Mesenchymal stem cell (in vitro differentiated cells and primary cell): ENCODE data around the gene SLC35E1.

Experiments used
- DNase-seq: peaks from one replicate; pipeline ENCODE4 v3.0.0-alpha.2; 2013
- H2AFZ ChIP-seq: one replicate; pipeline ENCODE4 v1.6.1; 2013; ENCODE audit warnings: low read depth, mild to moderate bottlenecking, control low read depth, inconsistent platforms, low read length, moderate library complexity
- H2AK5ac ChIP-seq: 2 replicates; pipeline ENCODE4 v1.6.1; 2013; ENCODE audit warnings: low read length, moderate library complexity, mild to moderate bottlenecking, inconsistent platforms; ENCODE audit not compliant: severe bottlenecking
- H2BK120ac ChIP-seq: one replicate; pipeline ENCODE4 v1.6.1; 2013; ENCODE audit warnings: low read depth, mild to moderate bottlenecking, inconsistent platforms, low read length, moderate library complexity
- H2BK12ac ChIP-seq, 2 experiments: one replicate each; pipeline ENCODE4 v1.6.1; 2013; ENCODE audit warnings: inconsistent platforms in 2 of 2, low read length in 2 of 2, mild to moderate bottlenecking in 2 of 2, moderate library complexity in 2 of 2, control low read depth in 1 of 2
- H2BK15ac ChIP-seq: one replicate; pipeline ENCODE4 v1.6.1; 2013; ENCODE audit warnings: mild to moderate bottlenecking, low read depth, inconsistent platforms; ENCODE audit not compliant: poor library complexity, severe bottlenecking
- H2BK5ac ChIP-seq: 2 replicates; pipeline ENCODE4 v1.6.1; 2013; ENCODE audit warnings: low read depth, mild to moderate bottlenecking, low read length, control low read depth, inconsistent platforms; ENCODE audit not compliant: poor library complexity, severe bottlenecking
- H3K14ac ChIP-seq, 2 experiments: one replicate each; pipeline ENCODE4 v1.6.1; 2013; ENCODE audit warnings: inconsistent platforms in 2 of 2, low read length in 2 of 2, control low read depth in 1 of 2, mild to moderate bottlenecking in 1 of 2, moderate library complexity in 1 of 2
- H3K18ac ChIP-seq, 2 experiments: one replicate each; pipeline ENCODE4 v1.6.1; 2013; ENCODE audit warnings: inconsistent platforms in 2 of 2, low read length in 2 of 2, control low read depth in 1 of 2, low read depth in 1 of 2, mild to moderate bottlenecking in 1 of 2
- H3K23ac ChIP-seq, 2 experiments: one replicate each; pipeline ENCODE4 v1.6.1; 2013; ENCODE audit warnings: inconsistent platforms in 2 of 2, low read length in 2 of 2, mild to moderate bottlenecking in 2 of 2, moderate library complexity in 2 of 2, control low read depth in 1 of 2
- H3K27ac ChIP-seq: 2 replicates; pipeline ENCODE4 v1.5.1; 2013; ENCODE audit warnings: mild to moderate bottlenecking, moderate library complexity, low read length, control low read depth, inconsistent platforms; ENCODE audit not compliant: poor library complexity, severe bottlenecking
- H3K27me3 ChIP-seq, 2 experiments: 2 replicates each; pipeline versions ENCODE4 v1.6.1 to v1.7.0; 2013; ENCODE audit warnings: low read length in 2 of 2, mild to moderate bottlenecking in 2 of 2, moderate library complexity in 2 of 2, control low read depth in 1 of 2, inconsistent platforms in 1 of 2; ENCODE audit not compliant: control insufficient read depth in 1 of 2, insufficient read depth in 1 of 2
- H3K36me3 ChIP-seq, 2 experiments: 2 replicates each; pipeline versions ENCODE4 v1.6.1 to v1.7.0; 2013; ENCODE audit warnings: low read length in 2 of 2, control low read depth in 1 of 2, inconsistent platforms in 1 of 2, low read depth in 1 of 2, mild to moderate bottlenecking in 1 of 2; ENCODE audit not compliant: insufficient read depth in 2 of 2, control insufficient read depth in 1 of 2
- H3K4ac ChIP-seq, 2 experiments: one replicate each; pipeline ENCODE4 v1.6.1; 2013; ENCODE audit warnings: inconsistent platforms in 2 of 2, low read length in 2 of 2, mild to moderate bottlenecking in 2 of 2, moderate library complexity in 2 of 2, control low read depth in 1 of 2, low read depth in 1 of 2
- H3K4me1 ChIP-seq: 2 replicates; pipeline ENCODE4 v1.6.1; 2013; ENCODE audit warnings: low read depth, low read length, control low read depth; ENCODE audit not compliant: control insufficient read depth, insufficient read depth
- H3K4me2 ChIP-seq: 2 replicates; pipeline ENCODE4 v1.6.1; 2013; ENCODE audit warnings: low read length, mild to moderate bottlenecking, inconsistent platforms; ENCODE audit not compliant: poor library complexity, severe bottlenecking
- H3K4me3 ChIP-seq, 2 experiments: 2 replicates each; pipeline versions ENCODE4 v1.5.1 to v1.7.0; 2013; ENCODE audit warnings: low read length in 2 of 2, mild to moderate bottlenecking in 2 of 2, control low read depth in 1 of 2, low read depth in 1 of 2; ENCODE audit not compliant: insufficient read depth in 1 of 2
- H3K79me1 ChIP-seq: replicated peaks from 2 replicates; pipeline ENCODE4 v1.6.1; 2013; ENCODE audit warnings: mild to moderate bottlenecking, control low read depth, low read length, inconsistent platforms; ENCODE audit not compliant: poor library complexity, severe bottlenecking
- H3K9ac ChIP-seq: 2 replicates; pipeline ENCODE4 v1.7.0; 2013; ENCODE audit warnings: mild to moderate bottlenecking, low read length, moderate library complexity
- H3K9me3 ChIP-seq: 2 replicates; pipeline ENCODE4 v1.7.0; 2013; ENCODE audit warnings: mild to moderate bottlenecking, low read length; ENCODE audit not compliant: control insufficient read depth
- H4K8ac ChIP-seq: one replicate; pipeline ENCODE4 v1.6.1; 2013; ENCODE audit warnings: inconsistent platforms, mild to moderate bottlenecking, low read length, moderate library complexity
- H4K91ac ChIP-seq: one replicate; pipeline ENCODE4 v1.6.1; 2013; ENCODE audit warnings: mild to moderate bottlenecking, low read length, inconsistent platforms
- WGBS: methylation state at CpG from one replicate; pipeline ENCODE4 v1.1.7; 2013; ENCODE audit warnings: mixed read lengths; 5-methylcytosine and 5-hydroxymethylcytosine counted together

SLC35E1 gene

GRCh38 chr19:16604615-16605014 is 32.4 kb upstream of the SLC35E1 start:
- WGBS: 93% methylated on average over 5 of the region's 6 CpGs

GRCh38 chr19:16603090-16603489 is 30.9 kb upstream of the SLC35E1 start:
- H3K4me1 ChIP-seq: peaks cover 29% of the 10 kb centered on the region
- no peak overlapping the region for H3K9ac ChIP-seq
- H3K4me2 ChIP-seq: no peak overlapping the region
- peak overlapping the region in 1 of 2 experiments; percentile 19 for H3K23ac ChIP-seq
- H2BK120ac ChIP-seq: no peak overlapping the region
- H2BK15ac ChIP-seq: no peak overlapping the region
- 96% methylated on average over 3 of the region's 3 CpGs for WGBS
- no peaks in the 10 kb centered on the region for H3K9me3 ChIP-seq
- no peak overlapping the region for H3K27ac ChIP-seq
- no peak overlapping the region for H4K91ac ChIP-seq
- H2AK5ac ChIP-seq: no peak overlapping the region
- DNase-seq: no peak
- no peak overlapping the region for H3K14ac ChIP-seq
- H3K18ac ChIP-seq: no peak overlapping the region
- H3K27me3 ChIP-seq: no peaks in the 10 kb centered on the region
- peaks cover 45% of the 10 kb centered on the region for H3K79me1 ChIP-seq
- H4K8ac ChIP-seq: no peak overlapping the region
- no peak overlapping the region for H2BK5ac ChIP-seq
- H3K4me3 ChIP-seq: no peak overlapping the region
- H2BK12ac ChIP-seq: no peak overlapping the region
- H3K36me3 ChIP-seq: peaks cover 4 to 27% of the 10 kb centered on the region in 2 experiments
- H2AFZ ChIP-seq: no peak overlapping the region
- H3K4ac ChIP-seq: no peak overlapping the region

More at GRCh38 chr19:16604615-16605014, 32.4 kb upstream of the SLC35E1 start:
- Histone ChIP-seq H2BK5ac (no peak overlapping the region), H4K8ac (no peak overlapping the region), H3K14ac (peak overlapping the region in 1 of 2 experiments; percentile 11), H3K23ac (peak overlapping the region in 1 of 2 experiments; percentile 74), H2AFZ (no peak overlapping the region), H3K4ac (no peak overlapping the region), H3K79me1 (peaks cover 44% of the 10 kb centered on the region), H3K9ac (no peak overlapping the region), H3K4me3 (no peak overlapping the region), H3K36me3 (peaks cover 4 to 27% of the 10 kb centered on the region in 2 experiments), H2AK5ac (no peak overlapping the region), H3K4me2 (no peak overlapping the region), H3K27ac (no peak overlapping the region), H3K4me1 (peaks cover 25% of the 10 kb centered on the region), H2BK15ac (no peak overlapping the region), H2BK120ac (no peak overlapping the region), H4K91ac (no peak overlapping the region), H3K9me3 (no peaks in the 10 kb centered on the region), H3K27me3 (no peaks in the 10 kb centered on the region), H3K18ac (peak overlapping the region in 1 of 2 experiments; percentile 29), H2BK12ac (no peak overlapping the region)
- no peak for DNase-seq

GRCh38 chr19:16601378-16602052 is 29.3 kb upstream of the SLC35E1 start:
- H3K4me3 ChIP-seq: no peak overlapping the region
- no peak overlapping the region for H2BK120ac ChIP-seq
- 97% methylated on average over 20 of the region's 20 CpGs for WGBS
- peaks cover 36% of the 10 kb centered on the region for H3K79me1 ChIP-seq
- H3K27ac ChIP-seq: no peak overlapping the region
- no peak overlapping the region for H2AFZ ChIP-seq
- H3K18ac ChIP-seq: no peak overlapping the region
- no peaks in the 10 kb centered on the region for H3K27me3 ChIP-seq
- H3K4me2 ChIP-seq: no peak overlapping the region
- H3K4me1 ChIP-seq: peaks cover 24% of the 10 kb centered on the region
- no peak for DNase-seq
- H3K9ac ChIP-seq: no peak overlapping the region
- H3K23ac ChIP-seq: peak overlapping the region in 1 of 2 experiments; percentile 3
- H2BK12ac ChIP-seq: no peak overlapping the region
- no peak overlapping the region for H2AK5ac ChIP-seq
- H2BK5ac ChIP-seq: no peak overlapping the region
- H2BK15ac ChIP-seq: no peak overlapping the region
- peak overlapping the region in 1 of 2 experiments; percentile 53 for H3K14ac ChIP-seq
- no peaks in the 10 kb centered on the region for H3K9me3 ChIP-seq
- no peak overlapping the region for H4K91ac ChIP-seq
- no peak overlapping the region for H3K4ac ChIP-seq
- no peak overlapping the region for H4K8ac ChIP-seq
- H3K36me3 ChIP-seq: peaks cover under 1 to 23% of the 10 kb centered on the region in 2 experiments

- Histone ChIP-seq H3K9ac (no peak overlapping the region), H3K4me3 (no peak overlapping the region), H3K79me1 (peaks cover 35% of the 10 kb centered on the region), H3K18ac (peak overlapping the region in 1 of 2 experiments; percentile 37), H2AK5ac (no peak overlapping the region), H4K8ac (no peak overlapping the region), H3K4me1 (peaks cover 26% of the 10 kb centered on the region), H2BK120ac (no peak overlapping the region), H2BK12ac (no peak overlapping the region), H4K91ac (no peak overlapping the region), H3K4ac (no peak overlapping the region), H3K9me3 (no peaks in the 10 kb centered on the region), H3K27me3 (no peaks in the 10 kb centered on the region), H2BK15ac (no peak overlapping the region), H2AFZ (no peak overlapping the region), H3K36me3 (peaks cover 0 to 22% of the 10 kb centered on the region in 2 experiments), H3K23ac (no peak overlapping the region), H3K14ac (no peak overlapping the region), H3K27ac (no peak overlapping the region), H2BK5ac (no peak overlapping the region), H3K4me2 (no peak overlapping the region)
- 85% methylated on average over 5 of the region's 5 CpGs for WGBS
- no peak for DNase-seq
Observed at GRCh38 chr19:16600824-16601223, 28.6 kb upstream of the SLC35E1 start.
